Nephron progenitor cell (in vitro differentiated cells): Measurements from ENCODE around the gene WLS.
"Not testable (repeated sequence)": the region's sequence is repeated elsewhere in the genome, so short reads cannot be mapped to it uniquely, and the experiment has no call there.

Experiments
- DNase-seq: peaks from one replicate; pipeline ENCODE4 v3.0.0; 2021
- H3K27ac Mint-ChIP-seq: 2 replicates; pipeline ENCODE4 v1.8.0; 2021; ENCODE audit warnings: mild to moderate bottlenecking, moderate library complexity, mixed read lengths
- H3K27me3 Mint-ChIP-seq: 2 replicates; pipeline ENCODE4 v1.8.0; 2021; ENCODE audit warnings: mild to moderate bottlenecking, low read depth, mixed read lengths; ENCODE audit not compliant: poor library complexity
- H3K36me3 Mint-ChIP-seq: 2 replicates; pipeline ENCODE4 v1.8.0; 2021; ENCODE audit warnings: low read depth, mixed read lengths
- H3K4me1 Mint-ChIP-seq: 2 replicates; pipeline ENCODE4 v1.8.0; 2021; ENCODE audit warnings: mixed read lengths
- H3K4me3 Mint-ChIP-seq: 2 replicates; pipeline ENCODE4 v1.8.0; 2021; ENCODE audit warnings: mild to moderate bottlenecking, moderate library complexity, mixed read lengths
- H3K9me3 Mint-ChIP-seq: 2 replicates; pipeline ENCODE4 v1.8.0; 2021; ENCODE audit warnings: mild to moderate bottlenecking, moderate library complexity, mixed read lengths
- TF ChIP-seq, protein P1 (sequence below): fragments of 200-600 bp; sonication (generic); IDR thresholded peaks from 2 replicates; pipeline ENCODE4 v1.5.0; 2021; ENCODE audit warnings: antibody characterized with exemption

WLS gene

GRCh38 chr1:68271596-68271995 is 39.3 kb upstream of the WLS start:
- Mint-ChIP-seq H3K27ac (no peak overlapping the region), H3K4me1 (no peaks in the 10 kb centered on the region), H3K36me3 (no peaks in the 10 kb centered on the region), H3K9me3 (no peaks in the 10 kb centered on the region), H3K27me3 (peaks cover 3% of the 10 kb centered on the region), H3K4me3 (no peak overlapping the region)
- TF ChIP-seq, protein P1, sequence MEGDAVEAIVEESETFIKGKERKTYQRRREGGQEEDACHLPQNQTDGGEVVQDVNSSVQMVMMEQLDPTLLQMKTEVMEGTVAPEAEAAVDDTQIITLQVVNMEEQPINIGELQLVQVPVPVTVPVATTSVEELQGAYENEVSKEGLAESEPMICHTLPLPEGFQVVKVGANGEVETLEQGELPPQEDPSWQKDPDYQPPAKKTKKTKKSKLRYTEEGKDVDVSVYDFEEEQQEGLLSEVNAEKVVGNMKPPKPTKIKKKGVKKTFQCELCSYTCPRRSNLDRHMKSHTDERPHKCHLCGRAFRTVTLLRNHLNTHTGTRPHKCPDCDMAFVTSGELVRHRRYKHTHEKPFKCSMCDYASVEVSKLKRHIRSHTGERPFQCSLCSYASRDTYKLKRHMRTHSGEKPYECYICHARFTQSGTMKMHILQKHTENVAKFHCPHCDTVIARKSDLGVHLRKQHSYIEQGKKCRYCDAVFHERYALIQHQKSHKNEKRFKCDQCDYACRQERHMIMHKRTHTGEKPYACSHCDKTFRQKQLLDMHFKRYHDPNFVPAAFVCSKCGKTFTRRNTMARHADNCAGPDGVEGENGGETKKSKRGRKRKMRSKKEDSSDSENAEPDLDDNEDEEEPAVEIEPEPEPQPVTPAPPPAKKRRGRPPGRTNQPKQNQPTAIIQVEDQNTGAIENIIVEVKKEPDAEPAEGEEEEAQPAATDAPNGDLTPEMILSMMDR: no peak
- DNase-seq: no peak

- H3K27me3 Mint-ChIP-seq: peaks cover 3% of the 10 kb centered on the region
- H3K4me1 Mint-ChIP-seq: no peaks in the 10 kb centered on the region
- no peaks in the 10 kb centered on the region for H3K36me3 Mint-ChIP-seq
- DNase-seq: no peak
- TF ChIP-seq, protein P1: no peak
- no peaks in the 10 kb centered on the region for H3K9me3 Mint-ChIP-seq
- no peak overlapping the region for H3K27ac Mint-ChIP-seq
- no peak overlapping the region for H3K4me3 Mint-ChIP-seq
Measured at GRCh38 chr1:68270951-68271350, 38.6 kb upstream of the WLS start.

- no peaks in the 10 kb centered on the region for H3K36me3 Mint-ChIP-seq
- H3K4me1 Mint-ChIP-seq: no peaks in the 10 kb centered on the region
- TF ChIP-seq, protein P1: no peak
- no peaks in the 10 kb centered on the region for H3K9me3 Mint-ChIP-seq
- no peak overlapping the region for H3K4me3 Mint-ChIP-seq
- no peak overlapping the region for H3K27ac Mint-ChIP-seq
- H3K27me3 Mint-ChIP-seq: peaks cover 3% of the 10 kb centered on the region
- no peak for DNase-seq
Measured at GRCh38 chr1:68269637-68270430, 37.5 kb upstream of the WLS start.

- no peak overlapping the region for H3K4me3 Mint-ChIP-seq
- TF ChIP-seq, protein P1: no peak
- no peaks in the 10 kb centered on the region for H3K4me1 Mint-ChIP-seq
- peaks cover 3% of the 10 kb centered on the region for H3K27me3 Mint-ChIP-seq
- no peaks in the 10 kb centered on the region for H3K36me3 Mint-ChIP-seq
- H3K9me3 Mint-ChIP-seq: no peaks in the 10 kb centered on the region
- no peak overlapping the region for H3K27ac Mint-ChIP-seq
- no peak for DNase-seq
Measured at GRCh38 chr1:68268896-68269483, 36.7 kb upstream of the WLS start.

DNA sequence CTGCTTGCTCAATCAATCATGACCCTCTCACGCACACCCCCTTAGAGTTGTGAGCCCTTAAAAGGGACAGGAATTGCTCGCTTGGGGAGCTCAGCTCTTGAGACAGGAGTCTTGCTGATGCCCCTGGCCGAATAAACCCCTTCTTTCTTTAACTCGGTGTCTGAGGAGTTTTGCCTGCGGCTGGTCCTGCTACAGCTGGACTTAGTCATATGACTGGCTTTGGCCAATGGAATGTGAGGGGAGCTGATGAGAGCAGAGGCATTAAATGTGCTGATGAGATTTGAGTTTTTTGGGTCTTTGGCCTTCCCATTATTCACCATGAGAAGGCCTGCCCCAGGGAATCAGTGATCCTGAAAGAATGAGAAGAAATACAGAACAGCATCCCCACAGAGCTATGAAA is 24.5 kb upstream of the WLS start:
- H3K27ac Mint-ChIP-seq, H3K4me3 Mint-ChIP-seq, H3K36me3 Mint-ChIP-seq, DNase-seq, H3K27me3 Mint-ChIP-seq, H3K4me1 Mint-ChIP-seq, H3K9me3 Mint-ChIP-seq: not testable (repeated sequence)

DNA sequence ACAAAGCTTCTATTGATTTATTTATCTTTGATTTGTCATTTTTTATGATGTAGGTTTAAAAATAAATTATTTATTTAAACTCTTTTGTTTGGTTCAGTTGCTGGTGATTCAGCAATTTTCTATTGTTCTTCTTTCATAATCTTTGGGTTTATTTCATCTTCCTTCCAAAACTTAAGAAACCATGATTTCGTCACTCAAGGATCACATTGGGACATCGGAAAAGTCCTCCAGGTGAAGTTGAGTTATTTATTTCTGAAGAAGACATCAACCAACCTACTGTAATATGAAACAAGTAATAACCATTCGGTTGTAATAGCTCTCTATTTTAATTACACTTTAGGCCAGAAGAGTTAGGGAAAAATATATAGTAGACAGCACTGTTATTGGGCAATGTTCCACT is 23.0 kb upstream of the WLS start:
- Mint-ChIP-seq H3K4me1 (no peaks in the 10 kb centered on the region), H3K4me3 (no peak overlapping the region), H3K27ac (no peak overlapping the region), H3K27me3 (peaks cover 5% of the 10 kb centered on the region), H3K9me3 (peaks cover 9% of the 10 kb centered on the region), H3K36me3 (no peaks in the 10 kb centered on the region)
- DNase-seq: no peak
- TF ChIP-seq, protein P1: no peak
